IMR-90 (cell line): ENCODE measurements around the gene WDR27.

Experiments used
- BHLHE40 ChIP-seq: fragments of 150-350 bp; IDR thresholded peaks from 2 replicates; pipeline ENCODE4 v1.6.1; 2016; ENCODE audit warnings: mild to moderate bottlenecking, low read depth, low read length
- CEBPB ChIP-seq: IDR thresholded peaks from 2 replicates; pipeline ENCODE4 v1.6.1; 2012; ENCODE audit warnings: low read depth, low read length, improper control_type of control experiment
- ELK1 ChIP-seq: fragments of 150-350 bp; IDR thresholded peaks from 2 replicates; pipeline ENCODE4 v1.6.1; 2016; ENCODE audit warnings: low read depth, mild to moderate bottlenecking, low read length, moderate library complexity, borderline replicate concordance
- MAFK ChIP-seq: IDR thresholded peaks from 2 replicates; pipeline ENCODE4 v1.6.1; 2012; ENCODE audit warnings: low read depth, low read length, improper control_type of control experiment
- MAZ ChIP-seq: IDR thresholded peaks from 2 replicates; pipeline ENCODE4 v1.6.1; 2012; ENCODE audit warnings: low read depth, mild to moderate bottlenecking, low read length, improper control_type of control experiment, moderate library complexity, borderline replicate concordance
- NFE2L2 ChIP-seq: fragments of 150-350 bp; IDR thresholded peaks from 2 replicates; pipeline ENCODE4 v1.6.1; 2016; ENCODE audit warnings: low read depth, mild to moderate bottlenecking, low read length
- POLR2A ChIP-seq: IDR thresholded peaks from 2 replicates; pipeline ENCODE4 v1.6.1; 2012; ENCODE audit warnings: mild to moderate bottlenecking, low read depth, low read length
- RCOR1 ChIP-seq: IDR thresholded peaks from 2 replicates; pipeline ENCODE4 v1.6.1; 2012; ENCODE audit warnings: mild to moderate bottlenecking, low read length, improper control_type of control experiment; ENCODE audit not compliant: insufficient replicate concordance
- RFX5 ChIP-seq: IDR thresholded peaks from 2 replicates; pipeline ENCODE4 v1.8.0; 2012; ENCODE audit warnings: low read depth, mild to moderate bottlenecking, low read length, moderate library complexity
- SMC3 ChIP-seq: fragments of 150-350 bp; IDR thresholded peaks from 2 replicates; pipeline ENCODE4 v1.6.1; 2016; ENCODE audit warnings: low read depth, mild to moderate bottlenecking, antibody characterized with exemption, low read length, moderate library complexity
- TF ChIP-seq, protein P1 (sequence below): conservative IDR thresholded peaks from 2 replicates; pipeline ENCODE4 v1.5.1; 2012; ENCODE audit warnings: mild to moderate bottlenecking, low read depth, low read length, improper control_type of control experiment

GRCh38 chr6:169566961-169567750, 134.7 kb downstream of the WDR27 start:
- no peak for TF ChIP-seq POLR2A
- TF ChIP-seq, protein P1, sequence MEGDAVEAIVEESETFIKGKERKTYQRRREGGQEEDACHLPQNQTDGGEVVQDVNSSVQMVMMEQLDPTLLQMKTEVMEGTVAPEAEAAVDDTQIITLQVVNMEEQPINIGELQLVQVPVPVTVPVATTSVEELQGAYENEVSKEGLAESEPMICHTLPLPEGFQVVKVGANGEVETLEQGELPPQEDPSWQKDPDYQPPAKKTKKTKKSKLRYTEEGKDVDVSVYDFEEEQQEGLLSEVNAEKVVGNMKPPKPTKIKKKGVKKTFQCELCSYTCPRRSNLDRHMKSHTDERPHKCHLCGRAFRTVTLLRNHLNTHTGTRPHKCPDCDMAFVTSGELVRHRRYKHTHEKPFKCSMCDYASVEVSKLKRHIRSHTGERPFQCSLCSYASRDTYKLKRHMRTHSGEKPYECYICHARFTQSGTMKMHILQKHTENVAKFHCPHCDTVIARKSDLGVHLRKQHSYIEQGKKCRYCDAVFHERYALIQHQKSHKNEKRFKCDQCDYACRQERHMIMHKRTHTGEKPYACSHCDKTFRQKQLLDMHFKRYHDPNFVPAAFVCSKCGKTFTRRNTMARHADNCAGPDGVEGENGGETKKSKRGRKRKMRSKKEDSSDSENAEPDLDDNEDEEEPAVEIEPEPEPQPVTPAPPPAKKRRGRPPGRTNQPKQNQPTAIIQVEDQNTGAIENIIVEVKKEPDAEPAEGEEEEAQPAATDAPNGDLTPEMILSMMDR: no peak
- TF ChIP-seq CEBPB: no peak
- TF ChIP-seq RFX5: no peak
- no peak for TF ChIP-seq MAFK
- TF ChIP-seq SMC3: no peak
- TF ChIP-seq NFE2L2: no peak
- no peak for TF ChIP-seq RCOR1
- no peak for TF ChIP-seq ELK1
- no peak for TF ChIP-seq BHLHE40
- no peak for TF ChIP-seq MAZ
